Measurements from ENCODE around the gene GBA3. TPM values are rescaled to one million over a fixed set of nuclear protein-coding genes. Genes with fewer than 3 reads are reported as not detected.

Gene GBA3
- total and polyA plus RNA-seq, 2 donors (not counting 3 experiments of a cell fraction or from before 2014, with no cell fraction given), result not detected

DNA sequence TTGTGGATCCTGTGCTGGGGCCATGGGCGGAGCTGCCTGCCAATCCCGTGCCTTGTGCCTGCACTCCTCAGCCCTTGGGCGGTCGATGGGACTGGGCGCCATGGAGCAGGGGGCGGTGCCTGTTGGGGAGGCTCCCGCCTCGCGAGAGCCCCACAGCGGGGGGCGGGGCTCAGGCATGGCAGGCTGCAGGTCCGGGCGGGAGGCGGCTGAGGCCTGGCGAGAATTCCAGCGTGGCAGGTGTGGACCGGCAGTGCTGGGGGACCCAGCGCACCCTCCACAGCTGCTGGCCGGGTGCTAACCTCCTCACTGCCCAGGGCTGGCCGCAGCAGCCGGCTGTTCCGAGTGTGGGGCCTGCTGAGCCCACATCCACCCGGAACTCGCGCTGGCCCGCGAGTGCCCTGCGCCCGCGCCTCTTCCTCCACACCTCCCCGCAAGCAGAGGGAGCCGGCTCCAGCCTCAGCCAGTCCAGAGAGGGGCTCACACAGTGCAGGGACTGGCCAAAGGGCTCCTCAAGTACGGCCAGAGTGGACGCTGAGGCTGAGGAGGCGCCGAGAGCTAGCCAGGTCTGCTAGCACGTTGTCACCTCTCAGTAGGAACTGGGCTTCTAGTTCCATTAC, 85.9 kb downstream of the GBA3 start:
- ChIA-PET POLR2A (no interaction called here), CTCF (no interaction called here)
- Histone ChIP-seq H4K20me1 (replicated peaks; ENCODE audit: control insufficient read depth, extremely low read depth, insufficient read depth, low read length) (no peaks in the 10 kb centered on the region), H3K4me2 (ENCODE audit: insufficient read depth, low read length) (no peak overlapping the region), H3K9me1 (replicated peaks; ENCODE audit: control insufficient read depth, extremely low read depth, insufficient read depth, low read length) (no peaks in the 10 kb centered on the region), H3K4me1 (ENCODE audit: control insufficient read depth, extremely low read depth, insufficient read depth, low read length) (no peaks in the 10 kb centered on the region), H3K4me3 (replicated peaks in 1 of 3; ENCODE audit: insufficient read depth in 1 of 3, low read depth in 1 of 3, low read length in 3 of 3) (no peak overlapping the region), H3K36me3 (ENCODE audit: control insufficient read depth in 2 of 2, extremely low read depth in 1 of 2, insufficient read depth in 2 of 2, low read length in 2 of 2) (no peaks in the 10 kb centered on the region), H3K9me3 (replicated peaks; ENCODE audit: control insufficient read depth, insufficient read depth, low read length) (peaks cover 9% of the 10 kb centered on the region), H3K27me3 (ENCODE audit: control insufficient read depth in 2 of 2, insufficient read depth in 2 of 2, low read length in 2 of 2) (no peaks in the 10 kb centered on the region), H3K79me2 (ENCODE audit: control insufficient read depth, insufficient read depth, low read length) (no peaks in the 10 kb centered on the region), H3K27ac (ENCODE audit: insufficient read depth, low read depth, low read length) (no peak overlapping the region), H2AFZ (ENCODE audit: low read depth, low read length) (no peak overlapping the region), H3K9ac (replicated peaks; ENCODE audit: extremely low read depth, insufficient read depth, low read length) (no peak overlapping the region)
- no TSS peak for BruUV-seq (replicated peaks)
- DNase-seq (ENCODE audit: low read depth, low spot score) (no peak), FAIRE-seq (no peak)
- dilution Hi-C loops (cut with MboI; ENCODE audit: extremely low pct_ligation_motif_present, low sequenced_read_pairs), result no loop called here
- intact Hi-C loops (cut with micrococcal nuclease), result no loop called here
- TF ChIP-seq, protein P1, sequence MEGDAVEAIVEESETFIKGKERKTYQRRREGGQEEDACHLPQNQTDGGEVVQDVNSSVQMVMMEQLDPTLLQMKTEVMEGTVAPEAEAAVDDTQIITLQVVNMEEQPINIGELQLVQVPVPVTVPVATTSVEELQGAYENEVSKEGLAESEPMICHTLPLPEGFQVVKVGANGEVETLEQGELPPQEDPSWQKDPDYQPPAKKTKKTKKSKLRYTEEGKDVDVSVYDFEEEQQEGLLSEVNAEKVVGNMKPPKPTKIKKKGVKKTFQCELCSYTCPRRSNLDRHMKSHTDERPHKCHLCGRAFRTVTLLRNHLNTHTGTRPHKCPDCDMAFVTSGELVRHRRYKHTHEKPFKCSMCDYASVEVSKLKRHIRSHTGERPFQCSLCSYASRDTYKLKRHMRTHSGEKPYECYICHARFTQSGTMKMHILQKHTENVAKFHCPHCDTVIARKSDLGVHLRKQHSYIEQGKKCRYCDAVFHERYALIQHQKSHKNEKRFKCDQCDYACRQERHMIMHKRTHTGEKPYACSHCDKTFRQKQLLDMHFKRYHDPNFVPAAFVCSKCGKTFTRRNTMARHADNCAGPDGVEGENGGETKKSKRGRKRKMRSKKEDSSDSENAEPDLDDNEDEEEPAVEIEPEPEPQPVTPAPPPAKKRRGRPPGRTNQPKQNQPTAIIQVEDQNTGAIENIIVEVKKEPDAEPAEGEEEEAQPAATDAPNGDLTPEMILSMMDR (IDR thresholded peaks at IDR 0.05; ENCODE audit: extremely low read depth in 1 of 2, insufficient read depth in 1 of 2, low read depth in 1 of 2, low read length in 2 of 2), result no peak
- TF ChIP-seq GATA2 (IDR thresholded peaks at IDR 0.05; ENCODE audit: insufficient read depth, insufficient read length, low read depth, low read length) (no peak), MYC (IDR thresholded peaks at IDR 0.05; ENCODE audit: low read depth, low read length) (no peak), JUN (IDR thresholded peaks at IDR 0.05; ENCODE audit: borderline replicate concordance, insufficient read depth, insufficient read length, low read depth) (no peak), FOS (IDR thresholded peaks at IDR 0.05; ENCODE audit: borderline replicate concordance, insufficient read depth, low read length) (no peak), POLR2A (IDR thresholded peaks at IDR 0.05; ENCODE audit: low read depth, low read length) (no peak), POLR2AphosphoS5 (IDR thresholded peaks at IDR 0.05; ENCODE audit: insufficient read depth, low read depth, low read length) (no peak), EZH2 (IDR thresholded peaks at IDR 0.05; ENCODE audit: borderline replicate concordance, low read depth, low read length, severe bottlenecking) (no peak)
- TF ChIP-seq, protein P2, sequence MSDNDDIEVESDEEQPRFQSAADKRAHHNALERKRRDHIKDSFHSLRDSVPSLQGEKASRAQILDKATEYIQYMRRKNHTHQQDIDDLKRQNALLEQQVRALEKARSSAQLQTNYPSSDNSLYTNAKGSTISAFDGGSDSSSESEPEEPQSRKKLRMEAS (IDR thresholded peaks at IDR 0.05; ENCODE audit: insufficient read depth, insufficient read length), result no peak

Measured in endothelial cell of umbilical vein (primary cell).